Ovary (tissue), 9 donors: ENCODE data around the gene ZNF408. TPM values are rescaled to one million over a fixed set of nuclear protein-coding genes. Genes with fewer than 3 reads are reported as not detected.

Experiments
- DNase-seq, 5 donors: peaks; one replicate each; pipeline ENCODE4 v3.0.0-alpha.2; 2019 to 2020
- H3K27ac ChIP-seq, 2 donors: fragments of 200-600 bp; one replicate each; pipeline versions ENCODE4 v1.5.1 to v1.8.0; 2019 to 2022
- H3K27me3 ChIP-seq: fragments of 200-600 bp; one replicate; pipeline ENCODE4 v1.8.0; 2022
- H3K36me3 ChIP-seq: fragments of 200-600 bp; sonication (generic); one replicate; pipeline ENCODE4 v1.5.1; 2019
- H3K4me1 ChIP-seq: one replicate; pipeline ENCODE4 v1.8.1; 2013; ENCODE audit warnings: mild to moderate bottlenecking, moderate library complexity; ENCODE audit not compliant: insufficient read depth
- H3K4me3 ChIP-seq: fragments of 200-600 bp; sonication (generic); one replicate; pipeline ENCODE4 v1.5.1; 2017
- H3K9me3 ChIP-seq, 2 donors: fragments of 200-600 bp in 1 of 2; sonication (generic) in 1 of 2; one replicate each; pipeline versions ENCODE4 v1.5.1 to v1.8.1; 2013 to 2019; ENCODE audit warnings: mild to moderate bottlenecking in 1 of 2, moderate library complexity in 1 of 2
- CTCF ChIP-seq, 3 donors: fragments of 450-650 bp in 2 of 3; fragments of 200-600 bp in 1 of 3; IDR thresholded peaks; one replicate each; pipeline versions ENCODE4 v1.5.1 to v1.8.0; 2016 to 2022; ENCODE audit warnings: antibody characterized with exemption in 3 of 3, mild to moderate bottlenecking in 1 of 3
- EP300 ChIP-seq: sonication (generic); formaldehyde crosslinking; IDR thresholded peaks from one replicate; pipeline ENCODE4 v1.6.1; 2017; ENCODE audit warnings: antibody characterized with exemption
- POLR2A ChIP-seq: fragments of 450-650 bp; IDR thresholded peaks from one replicate; pipeline ENCODE4 v1.6.1; 2017; ENCODE audit warnings: antibody characterized with exemption, mild to moderate bottlenecking, moderate library complexity
- WGBS, 3 donors: extraction: QIAGEN DNeasy Blood & Tissue Kit in 1 of 3; methylation state at CpG; one replicate each; pipeline versions ENCODE4 v1.1.5 to v1.1.7; 2013 to 2017; 5-methylcytosine and 5-hydroxymethylcytosine counted together
- intact Hi-C, 4 donors: fragments of 100-400 bp; cut with DNase I; formaldehyde crosslinking; loops; one replicate each; pipeline versions ENCODE4 v1.11.0 to v1.15.1; 2022 to 2023
- polyA plus RNA-seq, 2 donors: library from polyadenylated mRNA; stranded (reverse); fragments of 200-250 nt in 1 of 2; fragments of 350-450 nt in 1 of 2; fragmentation: Illumina TruSeq in 1 of 2; extraction: RNeasy Lipid Tissue Mini Kit (QIAGEN cat#74804) in 1 of 2; gene quantifications; one replicate each; pipeline ENCODE4 v1.2.3, GENCODE V29; 2013 to 2014
- total RNA-seq, 7 donors: library from RNA; depleted of rRNA in 2 of 7; stranded (reverse); fragments of >200 nt in 2 of 7; fragmentation: NEBNext Ultra II Directional in 3 of 7; extraction: Animal tissue kit (Norgen Biotek cat#: 25700) in 3 of 7; gene quantifications; one replicate each; pipeline versions ENCODE4 v1.1.0 to v1.2.4, GENCODE V29; 2016 to 2023
- donor health status: DM: no; HTN: no; CAD: no; lungs with moderate emphysema.
- donor health status: DM: no; HTN: no; CAD: no.
- donor health status: Bipolar disorder and iron deficiency.
- donor health status: DM: yes; HTN: yes; CAD: no.
- donor health status: DM: no; HTN: no; CAD: no.
- donor health status: DM: yes; HTN: yes; CAD: no.

ZNF408 gene
- total and polyA plus RNA-seq, 9 donors, result 1.4 to 11.6 (median 7.8) TPM

GRCh38 chr11:46727952-46728658 is 27.3 kb downstream of the ZNF408 start:
- H3K36me3 ChIP-seq, result no peaks in the 10 kb centered on the region
- intact Hi-C loops, result no loop called here
- H3K27ac ChIP-seq, result no peak overlapping the region
- DNase-seq, result peak in 2 of 5 donors; percentile 6 to 14
- no peak overlapping the region for H3K4me3 ChIP-seq
- no peaks in the 10 kb centered on the region for H3K9me3 ChIP-seq
- no peak for TF ChIP-seq CTCF (IDR thresholded peaks at IDR 0.05)
- no peak for TF ChIP-seq EP300
- TF ChIP-seq POLR2A, result no peak
- H3K4me1 ChIP-seq, result no peaks in the 10 kb centered on the region
- H3K27me3 ChIP-seq, result no peaks in the 10 kb centered on the region
- 88 to 91% (median 91%) methylated on average over 16 to 17 of the region's 17 CpGs for WGBS, 3 donors

- 71 to 82% (median 73%) methylated on average over 9 of the region's 9 CpGs for WGBS, 3 donors
- no peak overlapping the region for H3K4me3 ChIP-seq
- intact Hi-C loops, result no loop called here
- no peaks in the 10 kb centered on the region for H3K36me3 ChIP-seq
- H3K27me3 ChIP-seq, result no peaks in the 10 kb centered on the region
- DNase-seq, result peak in 2 of 5 donors; percentile 2 to 17
- H3K4me1 ChIP-seq, result no peaks in the 10 kb centered on the region
- H3K27ac ChIP-seq, result no peak overlapping the region
- no peak for TF ChIP-seq POLR2A
- no peak for TF ChIP-seq EP300
- TF ChIP-seq CTCF (IDR thresholded peaks at IDR 0.05), result no peak
- no peaks in the 10 kb centered on the region for H3K9me3 ChIP-seq
Observed at GRCh38 chr11:46728659-46729040, 27.8 kb downstream of the ZNF408 start.

GRCh38 chr11:46729110-46730027 is 28.5 kb downstream of the ZNF408 start:
- Histone ChIP-seq H3K4me1 (no peaks in the 10 kb centered on the region), H3K36me3 (no peaks in the 10 kb centered on the region), H3K27ac (no peak overlapping the region), H3K4me3 (no peak overlapping the region), H3K27me3 (no peaks in the 10 kb centered on the region), H3K9me3 (no peaks in the 10 kb centered on the region)
- intact Hi-C loops, result no loop called here
- peak in 2 of 5 donors; percentile 16 to 24 for DNase-seq
- TF ChIP-seq POLR2A (no peak), CTCF (IDR thresholded peaks at IDR 0.05) (no peak), EP300 (no peak)
- WGBS, 3 donors, result 81 to 85% (median 84%) methylated on average over 24 of the region's 24 CpGs

- no peak for TF ChIP-seq POLR2A
- TF ChIP-seq EP300, result no peak
- TF ChIP-seq CTCF (IDR thresholded peaks at IDR 0.05), result no peak
- WGBS, 3 donors, result 61 to 70% (median 63%) methylated on average over 4 of the region's 4 CpGs
- DNase-seq, result no peak
- intact Hi-C loops, result no loop called here
- Histone ChIP-seq H3K9me3 (no peaks in the 10 kb centered on the region), H3K27me3 (no peaks in the 10 kb centered on the region), H3K4me1 (no peaks in the 10 kb centered on the region), H3K4me3 (no peak overlapping the region), H3K36me3 (no peaks in the 10 kb centered on the region), H3K27ac (no peak overlapping the region)
Observed at GRCh38 chr11:46731545-46731944, 30.7 kb downstream of the ZNF408 start.
